GM18505 (cell line): ENCODE measurements around the gene TAS2R5.

Source experiments
- ATAC-seq: cut with Tn5 transposase; IDR thresholded peaks from one replicate; pipeline ENCODE4 v1.9.1; 2021; ENCODE audit not compliant: unreplicated experiment
- POLR2A ChIP-seq: IDR thresholded peaks from 4 replicates; pipeline ENCODE4 v1.6.1; 2011; ENCODE audit warnings: borderline replicate concordance; ENCODE audit not compliant: insufficient read depth, insufficient read length; ENCODE audit errors: extremely low read depth

Gene TAS2R5

DNA sequence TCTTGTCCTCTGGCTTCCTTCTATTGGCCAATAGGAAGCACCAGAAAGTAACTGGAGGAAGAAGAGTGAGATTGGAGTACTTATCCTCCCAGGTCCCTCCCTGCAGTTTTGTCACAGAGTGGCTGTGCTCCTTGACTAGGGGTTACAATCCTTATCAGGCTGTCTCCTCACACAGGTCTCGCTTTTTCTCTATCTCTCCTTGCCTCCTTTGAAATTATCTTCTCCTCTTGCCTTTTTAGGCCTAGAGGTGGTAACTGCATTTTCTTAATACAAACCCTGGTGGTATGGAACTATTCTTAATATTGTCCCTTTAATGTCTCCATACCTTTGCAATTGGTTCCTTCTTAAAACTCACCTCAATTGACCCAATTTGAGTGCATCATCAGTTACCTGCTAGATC lies 48.6 kb downstream of the TAS2R5 start:
- ATAC-seq, result no peak
- no peak for TF ChIP-seq POLR2A

DNA sequence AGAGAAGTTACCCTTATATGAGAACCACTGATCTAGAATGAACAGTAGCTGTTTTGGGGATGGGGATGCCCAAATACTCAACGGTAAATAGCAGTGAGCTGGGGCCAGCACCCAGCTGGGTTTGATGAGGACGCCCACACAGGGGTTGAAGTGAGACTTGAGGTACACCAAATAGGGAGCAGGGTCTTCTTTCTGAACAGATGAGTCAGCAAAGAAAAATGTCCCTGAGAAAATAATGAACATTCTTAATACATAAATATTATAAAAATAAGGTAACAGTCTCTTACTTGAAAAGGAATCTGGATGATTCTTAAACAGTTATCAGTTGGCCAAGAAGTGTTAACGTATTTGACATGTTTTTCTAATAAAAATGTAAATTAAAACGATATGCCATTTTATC lies 49.2 kb downstream of the TAS2R5 start:
- no peak for ATAC-seq
- TF ChIP-seq POLR2A, result no peak

DNA sequence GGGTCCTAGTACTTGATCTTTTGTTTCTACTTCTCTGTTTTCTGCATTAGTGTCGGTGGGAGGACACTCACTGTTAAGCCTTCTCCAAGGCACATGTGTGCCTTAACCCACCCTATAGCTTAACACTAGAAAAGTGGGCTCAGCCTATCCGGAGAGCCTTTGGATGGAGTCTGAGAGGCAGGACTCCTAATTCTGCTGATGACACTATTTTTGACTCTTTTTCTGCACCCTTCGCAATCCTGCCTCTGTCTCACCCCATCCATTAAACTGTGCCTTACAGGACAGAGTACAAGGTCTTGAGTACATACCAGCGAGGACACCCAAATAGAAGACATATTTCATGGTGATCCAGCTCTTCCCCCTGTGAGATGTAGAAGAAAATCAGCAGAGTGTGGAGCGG lies 50.7 kb downstream of the TAS2R5 start:
- TF ChIP-seq POLR2A, result no peak
- no peak for ATAC-seq
